GM23338 (cell line): Measurements from ENCODE around the gene ANXA6. TPM values are rescaled to one million over a fixed set of nuclear protein-coding genes. Genes with fewer than 3 reads are reported as not detected.

ENCODE experiments used
- ATAC-seq: fragments of 200-7000 bp; cut with Tn5 transposase; 3 replicates; pipeline ENCODE4 v1.9.1; 2020
- DNase-seq: peaks from one replicate; pipeline ENCODE4 v3.0.0-alpha.2; 2015; ENCODE audit warnings: low spot score
- H2AFZ ChIP-seq: fragments of 200-600 bp; sonication (generic); 2 replicates; pipeline ENCODE4 v1.8.0; 2016; ENCODE audit warnings: antibody characterized with exemption, mild to moderate bottlenecking, moderate library complexity
- H3F3A ChIP-seq: fragments of 200-600 bp; sonication (generic); replicated peaks from 2 replicates; pipeline ENCODE4 v1.8.0; 2017; ENCODE audit warnings: antibody characterized with exemption, mixed run types, low read depth
- H3K27ac ChIP-seq: fragments of 200-600 bp; sonication (generic); 2 replicates; pipeline ENCODE4 v1.6.1; 2016; ENCODE audit warnings: low read depth
- H3K27me3 ChIP-seq: fragments of 200-600 bp; sonication (generic); 2 replicates; pipeline ENCODE4 v1.8.0; 2016; ENCODE audit warnings: mild to moderate bottlenecking, mixed run types, moderate library complexity; ENCODE audit not compliant: insufficient read depth
- H3K36me3 ChIP-seq: fragments of 200-600 bp; sonication (generic); 2 replicates; pipeline ENCODE4 v1.8.0; 2016; ENCODE audit warnings: mild to moderate bottlenecking; ENCODE audit not compliant: insufficient read depth
- H3K4me1 ChIP-seq: fragments of 200-600 bp; sonication (generic); 2 replicates; pipeline ENCODE4 v1.8.0; 2016; ENCODE audit warnings: mild to moderate bottlenecking, moderate library complexity; ENCODE audit not compliant: insufficient read depth
- H3K4me2 ChIP-seq: fragments of 200-600 bp; sonication (generic); 2 replicates; pipeline ENCODE4 v1.7.1; 2017; ENCODE audit warnings: mixed run types
- H3K4me3 ChIP-seq: fragments of 200-600 bp; sonication (generic); 2 replicates; pipeline ENCODE4 v1.6.1; 2016; ENCODE audit warnings: mixed run types
- H3K79me2 ChIP-seq: fragments of 200-600 bp; sonication (generic); replicated peaks from 2 replicates; pipeline ENCODE4 v1.8.0; 2017; ENCODE audit warnings: mild to moderate bottlenecking; ENCODE audit not compliant: insufficient read depth
- H3K9me2 ChIP-seq: fragments of 200-600 bp; sonication (generic); 2 replicates; pipeline ENCODE4 v1.8.0; 2017; ENCODE audit not compliant: insufficient read depth
- H4K20me1 ChIP-seq: fragments of 200-600 bp; sonication (generic); replicated peaks from 2 replicates; pipeline ENCODE4 v1.8.0; 2017; ENCODE audit warnings: mild to moderate bottlenecking; ENCODE audit not compliant: insufficient read depth
- H3K27ac Mint-ChIP-seq: 2 replicates; pipeline ENCODE4 v1.8.0; 2020; ENCODE audit warnings: inconsistent platforms, mild to moderate bottlenecking, moderate library complexity, mixed read lengths
- H3K27me3 Mint-ChIP-seq: 3 replicates; pipeline ENCODE4 v1.8.0; 2022; ENCODE audit warnings: low read depth, mild to moderate bottlenecking, moderate library complexity, mixed read lengths, inconsistent platforms; ENCODE audit not compliant: insufficient read depth, poor library complexity
- H3K36me3 Mint-ChIP-seq: 3 replicates; pipeline ENCODE4 v1.8.0; 2021; ENCODE audit warnings: low read depth, mild to moderate bottlenecking, inconsistent platforms, moderate library complexity, mixed read lengths
- H3K4me1 Mint-ChIP-seq: 3 replicates; pipeline ENCODE4 v1.8.0; 2020; ENCODE audit warnings: mild to moderate bottlenecking, inconsistent platforms, mixed read lengths
- H3K4me3 Mint-ChIP-seq: 3 replicates; pipeline ENCODE4 v1.8.0; 2021; ENCODE audit warnings: moderate library complexity, mild to moderate bottlenecking, inconsistent platforms, mixed read lengths
- H3K9me3 Mint-ChIP-seq: 3 replicates; pipeline ENCODE4 v1.8.0; 2020; ENCODE audit warnings: moderate library complexity, mild to moderate bottlenecking, inconsistent platforms, mixed read lengths
- CREB1 ChIP-seq: fragments of 250-450 bp; sonication (Bioruptor Pico); IDR thresholded peaks from 2 replicates; pipeline ENCODE4 v1.5.0; 2020; ENCODE audit warnings: low read depth, mild to moderate bottlenecking, moderate library complexity
- CTCF ChIP-seq, 2 experiments: fragments of 200-600 bp in 1 of 2; sonication (generic) in 1 of 2; conservative IDR thresholded peaks; 2 replicates each; pipeline versions ENCODE4 v1.5.1 to v1.6.1; 2016 to 2017; ENCODE audit warnings: antibody characterized with exemption in 2 of 2, low read depth in 2 of 2, mild to moderate bottlenecking in 2 of 2, moderate library complexity in 1 of 2
- EZH2 ChIP-seq: fragments of 200-600 bp; sonication (generic); IDR thresholded peaks from one replicate; pipeline ENCODE4 v1.8.0; 2017; ENCODE audit warnings: antibody characterized with exemption, mild to moderate bottlenecking, low read depth; ENCODE audit not compliant: unreplicated experiment
- EZH2phosphoT487 ChIP-seq: fragments of 200-600 bp; sonication (generic); IDR thresholded peaks from one replicate; pipeline ENCODE4 v1.8.1; 2018; ENCODE audit warnings: antibody characterized with exemption; ENCODE audit not compliant: unreplicated experiment
- JUNB ChIP-seq: IDR thresholded peaks from one replicate; pipeline ENCODE4 v1.6.1; 2016; ENCODE audit warnings: antibody characterized with exemption; ENCODE audit not compliant: unreplicated experiment
- NANOG ChIP-seq: IDR thresholded peaks from 2 replicates; pipeline ENCODE4 v1.6.1; 2016; ENCODE audit warnings: antibody characterized with exemption, borderline replicate concordance
- POLR2AphosphoS5 ChIP-seq: IDR thresholded peaks from 2 replicates; pipeline ENCODE4 v1.6.1; 2016; ENCODE audit warnings: antibody characterized with exemption, low read depth
- REST ChIP-seq: IDR thresholded peaks from one replicate; pipeline ENCODE4 v1.6.1; 2018; ENCODE audit warnings: antibody characterized with exemption; ENCODE audit not compliant: unreplicated experiment
- STAT1 ChIP-seq: IDR thresholded peaks from one replicate; pipeline ENCODE4 v1.6.1; 2016; ENCODE audit warnings: antibody characterized with exemption; ENCODE audit not compliant: unreplicated experiment
- ZNF114 ChIP-seq: fragments of 250-450 bp; sonication (Bioruptor Pico); IDR thresholded peaks from 2 replicates; pipeline ENCODE4 v1.5.0; 2020; ENCODE audit warnings: mild to moderate bottlenecking, moderate library complexity
- ZNF331 ChIP-seq: fragments of 250-450 bp; sonication (Bioruptor Pico); IDR thresholded peaks from 2 replicates; pipeline ENCODE4 v1.5.0; 2020; ENCODE audit warnings: low read depth, mild to moderate bottlenecking, moderate library complexity
- polyA plus RNA-seq: library from polyadenylated mRNA; unstranded; fragments of >200 nt; fragmentation: Nextera tagmentation; extraction: Ambion mirVana; gene quantifications from 2 replicates; pipeline ENCODE4 v1.2.1, GENCODE V29; 2016
- total RNA-seq: library from RNA; depleted of rRNA; stranded (reverse); fragments of >200 nt; shearing (Covaris generic); gene quantifications from 2 replicates; pipeline ENCODE4 v1.2.3, GENCODE V29; 2014
- TF ChIP-seq, protein P1 (sequence below): IDR thresholded peaks from 2 replicates; pipeline ENCODE4 v1.6.1; 2016; ENCODE audit warnings: antibody characterized with exemption
- TF ChIP-seq, protein P2 (sequence below): fragments of 250-450 bp; sonication (Bioruptor Pico); IDR thresholded peaks from 2 replicates; pipeline ENCODE4 v1.5.0; 2020; ENCODE audit warnings: mild to moderate bottlenecking, moderate library complexity

Gene ANXA6
- total and polyA plus RNA-seq, 2 experiments from 2014 or later: 26.5 to 110 TPM

DNA sequence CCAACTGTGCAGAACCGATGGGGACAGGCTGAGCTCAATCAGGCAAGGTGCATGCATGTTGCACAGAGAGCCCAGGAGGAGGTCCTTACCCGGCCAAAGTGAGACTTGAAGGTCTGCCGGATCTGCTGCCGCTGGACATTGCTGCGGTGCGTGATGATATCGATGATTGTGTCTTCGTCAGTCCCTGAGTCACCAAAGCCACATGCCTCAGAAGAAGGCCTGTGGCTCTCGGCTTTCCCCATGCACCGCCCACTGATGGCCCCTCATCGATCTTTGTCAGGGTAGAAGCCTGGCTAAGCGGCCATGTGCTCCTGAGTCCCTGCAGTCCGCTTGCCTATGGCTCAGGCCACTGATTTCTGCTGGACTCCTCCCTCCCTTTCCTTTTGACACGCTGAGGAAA is 34.8 kb downstream of the ANXA6 start:
- DNase-seq (no peak), ATAC-seq (no peak)
- H3K4me2 ChIP-seq: no peak overlapping the region
- no peak overlapping the region for H2AFZ ChIP-seq
- no peaks in the 10 kb centered on the region for H3K4me1 ChIP-seq
- H3K36me3 Mint-ChIP-seq: peaks cover 26% of the 10 kb centered on the region
- peaks cover 12% of the 10 kb centered on the region for H3K4me1 Mint-ChIP-seq
- peaks cover 6% of the 10 kb centered on the region for H4K20me1 ChIP-seq
- no peaks in the 10 kb centered on the region for H3K27me3 ChIP-seq
- H3K27ac Mint-ChIP-seq: no peak overlapping the region
- no peaks in the 10 kb centered on the region for H3K9me3 Mint-ChIP-seq
- TF ChIP-seq STAT1 (no peak), POLR2AphosphoS5 (no peak), REST (no peak), CTCF (conservative IDR thresholded peaks at IDR 0.05; ENCODE audit: low read depth in 2 of 2) (no peak), EZH2 (no peak), NANOG (no peak), EZH2phosphoT487 (no peak), ZNF331 (CRISPR knock-in tag) (no peak), JUNB (no peak), CREB1 (CRISPR knock-in tag) (no peak), ZNF114 (CRISPR knock-in tag) (no peak)
- TF ChIP-seq, protein P1, sequence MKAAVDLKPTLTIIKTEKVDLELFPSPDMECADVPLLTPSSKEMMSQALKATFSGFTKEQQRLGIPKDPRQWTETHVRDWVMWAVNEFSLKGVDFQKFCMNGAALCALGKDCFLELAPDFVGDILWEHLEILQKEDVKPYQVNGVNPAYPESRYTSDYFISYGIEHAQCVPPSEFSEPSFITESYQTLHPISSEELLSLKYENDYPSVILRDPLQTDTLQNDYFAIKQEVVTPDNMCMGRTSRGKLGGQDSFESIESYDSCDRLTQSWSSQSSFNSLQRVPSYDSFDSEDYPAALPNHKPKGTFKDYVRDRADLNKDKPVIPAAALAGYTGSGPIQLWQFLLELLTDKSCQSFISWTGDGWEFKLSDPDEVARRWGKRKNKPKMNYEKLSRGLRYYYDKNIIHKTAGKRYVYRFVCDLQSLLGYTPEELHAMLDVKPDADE: no peak
- TF ChIP-seq, protein P2, sequence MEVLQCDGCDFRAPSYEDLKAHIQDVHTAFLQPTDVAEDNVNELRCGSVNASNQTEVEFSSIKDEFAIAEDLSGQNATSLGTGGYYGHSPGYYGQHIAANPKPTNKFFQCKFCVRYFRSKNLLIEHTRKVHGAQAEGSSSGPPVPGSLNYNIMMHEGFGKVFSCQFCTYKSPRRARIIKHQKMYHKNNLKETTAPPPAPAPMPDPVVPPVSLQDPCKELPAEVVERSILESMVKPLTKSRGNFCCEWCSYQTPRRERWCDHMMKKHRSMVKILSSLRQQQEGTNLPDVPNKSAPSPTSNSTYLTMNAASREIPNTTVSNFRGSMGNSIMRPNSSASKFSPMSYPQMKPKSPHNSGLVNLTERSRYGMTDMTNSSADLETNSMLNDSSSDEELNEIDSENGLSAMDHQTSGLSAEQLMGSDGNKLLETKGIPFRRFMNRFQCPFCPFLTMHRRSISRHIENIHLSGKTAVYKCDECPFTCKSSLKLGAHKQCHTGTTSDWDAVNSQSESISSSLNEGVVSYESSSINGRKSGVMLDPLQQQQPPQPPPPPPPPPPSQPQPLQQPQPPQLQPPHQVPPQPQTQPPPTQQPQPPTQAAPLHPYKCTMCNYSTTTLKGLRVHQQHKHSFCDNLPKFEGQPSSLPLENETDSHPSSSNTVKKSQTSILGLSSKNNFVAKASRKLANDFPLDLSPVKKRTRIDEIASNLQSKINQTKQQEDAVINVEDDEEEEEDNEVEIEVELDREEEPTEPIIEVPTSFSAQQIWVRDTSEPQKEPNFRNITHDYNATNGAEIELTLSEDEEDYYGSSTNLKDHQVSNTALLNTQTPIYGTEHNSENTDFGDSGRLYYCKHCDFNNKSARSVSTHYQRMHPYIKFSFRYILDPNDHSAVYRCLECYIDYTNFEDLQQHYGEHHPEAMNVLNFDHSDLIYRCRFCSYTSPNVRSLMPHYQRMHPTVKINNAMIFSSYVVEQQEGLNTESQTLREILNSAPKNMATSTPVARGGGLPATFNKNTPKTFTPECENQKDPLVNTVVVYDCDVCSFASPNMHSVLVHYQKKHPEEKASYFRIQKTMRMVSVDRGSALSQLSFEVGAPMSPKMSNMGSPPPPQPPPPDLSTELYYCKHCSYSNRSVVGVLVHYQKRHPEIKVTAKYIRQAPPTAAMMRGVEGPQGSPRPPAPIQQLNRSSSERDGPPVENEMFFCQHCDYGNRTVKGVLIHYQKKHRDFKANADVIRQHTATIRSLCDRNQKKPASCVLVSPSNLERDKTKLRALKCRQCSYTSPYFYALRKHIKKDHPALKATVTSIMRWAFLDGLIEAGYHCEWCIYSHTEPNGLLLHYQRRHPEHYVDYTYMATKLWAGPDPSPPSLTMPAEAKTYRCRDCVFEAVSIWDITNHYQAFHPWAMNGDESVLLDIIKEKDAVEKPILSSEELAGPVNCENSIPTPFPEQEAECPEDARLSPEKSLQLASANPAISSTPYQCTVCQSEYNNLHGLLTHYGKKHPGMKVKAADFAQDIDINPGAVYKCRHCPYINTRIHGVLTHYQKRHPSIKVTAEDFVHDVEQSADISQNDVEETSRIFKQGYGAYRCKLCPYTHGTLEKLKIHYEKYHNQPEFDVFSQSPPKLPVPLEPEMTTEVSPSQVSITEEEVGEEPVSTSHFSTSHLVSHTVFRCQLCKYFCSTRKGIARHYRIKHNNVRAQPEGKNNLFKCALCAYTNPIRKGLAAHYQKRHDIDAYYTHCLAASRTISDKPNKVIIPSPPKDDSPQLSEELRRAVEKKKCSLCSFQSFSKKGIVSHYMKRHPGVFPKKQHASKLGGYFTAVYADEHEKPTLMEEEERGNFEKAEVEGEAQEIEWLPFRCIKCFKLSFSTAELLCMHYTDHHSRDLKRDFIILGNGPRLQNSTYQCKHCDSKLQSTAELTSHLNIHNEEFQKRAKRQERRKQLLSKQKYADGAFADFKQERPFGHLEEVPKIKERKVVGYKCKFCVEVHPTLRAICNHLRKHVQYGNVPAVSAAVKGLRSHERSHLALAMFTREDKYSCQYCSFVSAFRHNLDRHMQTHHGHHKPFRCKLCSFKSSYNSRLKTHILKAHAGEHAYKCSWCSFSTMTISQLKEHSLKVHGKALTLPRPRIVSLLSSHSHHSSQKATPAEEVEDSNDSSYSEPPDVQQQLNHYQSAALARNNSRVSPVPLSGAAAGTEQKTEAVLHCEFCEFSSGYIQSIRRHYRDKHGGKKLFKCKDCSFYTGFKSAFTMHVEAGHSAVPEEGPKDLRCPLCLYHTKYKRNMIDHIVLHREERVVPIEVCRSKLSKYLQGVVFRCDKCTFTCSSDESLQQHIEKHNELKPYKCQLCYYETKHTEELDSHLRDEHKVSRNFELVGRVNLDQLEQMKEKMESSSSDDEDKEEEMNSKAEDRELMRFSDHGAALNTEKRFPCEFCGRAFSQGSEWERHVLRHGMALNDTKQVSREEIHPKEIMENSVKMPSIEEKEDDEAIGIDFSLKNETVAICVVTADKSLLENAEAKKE (CRISPR knock-in tag): no peak
- H3F3A ChIP-seq: no peaks in the 10 kb centered on the region
- H3K4me3 Mint-ChIP-seq: no peak overlapping the region
- H3K27me3 Mint-ChIP-seq: peaks cover 14% of the 10 kb centered on the region
- H3K9me2 ChIP-seq: no peaks in the 10 kb centered on the region
- no peak overlapping the region for H3K4me3 ChIP-seq
- H3K27ac ChIP-seq: no peak overlapping the region
- no peaks in the 10 kb centered on the region for H3K79me2 ChIP-seq
- H3K36me3 ChIP-seq: peaks cover 7% of the 10 kb centered on the region
